Ramos (cell line): ENCODE results near the gene MYO1D.

Experiments used
- in situ Hi-C: fragments of 300-500 bp; cut with MboI; formaldehyde crosslinking; loops from one replicate; pipeline ENCODE4 v1.14.3; 2022; ENCODE audit warnings: low sequenced_read_pairs; ENCODE audit not compliant: unreplicated experiment

The MYO1D gene

GRCh38 chr17:32523827-32524552, 352.9 kb downstream of the MYO1D start:
- in situ Hi-C loops = no loop called here

- in situ Hi-C loops = no loop called here
Observed at GRCh38 chr17:32523017-32523680, 353.8 kb downstream of the MYO1D start.

- in situ Hi-C loops = no loop called here
Observed at GRCh38 chr17:32520737-32521404, 356.1 kb downstream of the MYO1D start.

- in situ Hi-C loops = no loop called here
Observed at GRCh38 chr17:32520104-32520701, 356.7 kb downstream of the MYO1D start.

GRCh38 chr17:32519228-32520103, 357.5 kb downstream of the MYO1D start:
- in situ Hi-C loops = no loop called here

- in situ Hi-C loops = no loop called here
Observed at GRCh38 chr17:32518646-32519227, 358.2 kb downstream of the MYO1D start.

GRCh38 chr17:32517982-32518381, 358.9 kb downstream of the MYO1D start:
- in situ Hi-C loops = no loop called here

GRCh38 chr17:32516940-32517701, 359.8 kb downstream of the MYO1D start:
- in situ Hi-C loops = no loop called here

- in situ Hi-C loops = no loop called here
Observed at GRCh38 chr17:32516450-32516849, 360.5 kb downstream of the MYO1D start.

GRCh38 chr17:32515677-32516383, 361.1 kb downstream of the MYO1D start:
- in situ Hi-C loops = no loop called here

GRCh38 chr17:32514606-32515005, 362.3 kb downstream of the MYO1D start:
- in situ Hi-C loops = no loop called here

GRCh38 chr17:32513579-32513978, 363.3 kb downstream of the MYO1D start:
- in situ Hi-C loops = no loop called here

- in situ Hi-C loops = no loop called here
Observed at GRCh38 chr17:32512328-32512727, 364.6 kb downstream of the MYO1D start.

- in situ Hi-C loops = no loop called here
Observed at GRCh38 chr17:32510466-32510865, 366.5 kb downstream of the MYO1D start.

- in situ Hi-C loops = no loop called here
Observed at GRCh38 chr17:32508926-32509325, 368.0 kb downstream of the MYO1D start.

- in situ Hi-C loops = no loop called here
Observed at GRCh38 chr17:32504166-32504990, 372.5 kb downstream of the MYO1D start.
